Astrocyte of the spinal cord (primary cell): Measurements from ENCODE around the gene MVD.

Experiments
- DNase-seq: peaks from one replicate; pipeline ENCODE4 v3.0.0; 2011; ENCODE audit warnings: low read depth, low spot score
- H3K4me3 ChIP-seq: 2 replicates; pipeline ENCODE4 v1.5.1; 2011; ENCODE audit warnings: low read depth, mild to moderate bottlenecking, low read length, moderate library complexity
- in situ Hi-C: cut with HindIII; loops from 2 replicates; pipeline ENCODE4 v1.10.0; 2017; ENCODE audit warnings: low sequenced_read_pairs
- TF ChIP-seq, protein P1 (sequence below): IDR thresholded peaks from 2 replicates; pipeline ENCODE4 v1.5.1; 2012; ENCODE audit warnings: low read depth, mild to moderate bottlenecking, low read length, inconsistent platforms

Gene MVD

DNA sequence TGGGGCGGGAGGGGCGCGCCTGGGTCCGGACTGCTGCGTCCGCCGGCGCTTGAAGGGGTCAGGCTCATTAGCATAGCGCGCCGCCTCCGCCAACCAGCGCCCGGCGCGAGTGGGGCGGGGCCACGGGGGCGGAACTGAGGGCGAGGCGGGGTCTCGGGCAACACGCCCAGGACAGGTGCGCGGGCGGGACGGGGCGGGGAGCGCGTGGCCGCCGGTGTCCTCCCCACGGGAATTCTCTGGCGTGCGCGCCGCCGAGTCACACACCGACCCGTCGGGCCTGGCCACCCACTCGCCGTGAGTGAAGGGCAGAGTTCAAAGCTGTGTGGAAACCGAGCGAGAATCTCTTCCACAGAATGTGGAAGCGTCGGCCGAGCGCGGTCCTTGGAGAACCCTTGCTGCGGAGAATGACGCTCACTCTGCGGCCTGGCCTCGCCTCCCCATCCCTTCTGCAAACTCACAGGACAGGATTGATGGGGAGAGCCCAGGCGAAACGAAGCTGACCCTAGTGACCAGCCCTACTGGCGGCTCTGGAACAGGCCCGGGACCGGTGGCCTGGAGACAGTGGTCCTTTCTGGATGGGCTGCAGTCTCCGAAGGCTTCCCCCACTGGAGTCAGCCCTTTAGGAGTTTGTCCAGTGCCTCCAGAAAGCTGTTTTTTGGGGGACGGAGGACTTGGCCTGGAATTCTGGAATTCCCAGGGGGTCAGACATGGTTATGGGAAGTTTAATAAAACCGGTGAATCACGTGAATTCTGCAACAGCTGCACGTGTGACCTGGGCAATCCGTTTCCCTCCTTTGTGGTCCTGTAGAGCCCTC, 23.8 kb upstream of the MVD start, which contains the start of gene SNAI3:
TSS of gene SNAI3 (minus strand) at position 69 of the 815 bp plus-strand sequence. CDS start 101 bp downstream, outside the sequence.
- peak within 1 kb of the TSS; percentile 44 for H3K4me3 ChIP-seq
- peak; percentile 36 for DNase-seq
- in situ Hi-C loops = no loop called here
- TF ChIP-seq, protein P1, sequence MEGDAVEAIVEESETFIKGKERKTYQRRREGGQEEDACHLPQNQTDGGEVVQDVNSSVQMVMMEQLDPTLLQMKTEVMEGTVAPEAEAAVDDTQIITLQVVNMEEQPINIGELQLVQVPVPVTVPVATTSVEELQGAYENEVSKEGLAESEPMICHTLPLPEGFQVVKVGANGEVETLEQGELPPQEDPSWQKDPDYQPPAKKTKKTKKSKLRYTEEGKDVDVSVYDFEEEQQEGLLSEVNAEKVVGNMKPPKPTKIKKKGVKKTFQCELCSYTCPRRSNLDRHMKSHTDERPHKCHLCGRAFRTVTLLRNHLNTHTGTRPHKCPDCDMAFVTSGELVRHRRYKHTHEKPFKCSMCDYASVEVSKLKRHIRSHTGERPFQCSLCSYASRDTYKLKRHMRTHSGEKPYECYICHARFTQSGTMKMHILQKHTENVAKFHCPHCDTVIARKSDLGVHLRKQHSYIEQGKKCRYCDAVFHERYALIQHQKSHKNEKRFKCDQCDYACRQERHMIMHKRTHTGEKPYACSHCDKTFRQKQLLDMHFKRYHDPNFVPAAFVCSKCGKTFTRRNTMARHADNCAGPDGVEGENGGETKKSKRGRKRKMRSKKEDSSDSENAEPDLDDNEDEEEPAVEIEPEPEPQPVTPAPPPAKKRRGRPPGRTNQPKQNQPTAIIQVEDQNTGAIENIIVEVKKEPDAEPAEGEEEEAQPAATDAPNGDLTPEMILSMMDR = no peak

DNA sequence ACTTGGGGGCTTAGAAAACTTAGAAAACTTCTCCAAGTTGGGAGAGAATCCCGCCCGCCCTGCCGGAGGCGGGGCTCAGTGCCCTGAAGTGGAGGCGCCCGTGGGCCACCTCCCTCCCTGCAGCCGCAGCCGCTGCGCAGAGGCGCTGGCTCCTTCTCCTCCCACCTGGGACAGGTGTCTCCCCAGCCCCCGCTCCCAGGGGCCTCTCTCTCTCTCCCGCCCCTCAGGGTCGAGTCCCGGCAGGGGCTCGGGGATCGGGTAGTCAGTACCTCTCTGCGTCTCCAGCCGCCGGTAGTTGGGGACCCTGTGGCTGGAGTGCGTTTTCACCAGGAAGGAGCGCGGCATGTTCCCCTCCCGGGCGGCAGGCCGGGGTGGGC, 23.2 kb upstream of the MVD start:
- no peak for DNase-seq
- peak overlapping the region; percentile 44 for H3K4me3 ChIP-seq
- TF ChIP-seq, protein P1 = no peak
- in situ Hi-C loops = no loop called here

DNA sequence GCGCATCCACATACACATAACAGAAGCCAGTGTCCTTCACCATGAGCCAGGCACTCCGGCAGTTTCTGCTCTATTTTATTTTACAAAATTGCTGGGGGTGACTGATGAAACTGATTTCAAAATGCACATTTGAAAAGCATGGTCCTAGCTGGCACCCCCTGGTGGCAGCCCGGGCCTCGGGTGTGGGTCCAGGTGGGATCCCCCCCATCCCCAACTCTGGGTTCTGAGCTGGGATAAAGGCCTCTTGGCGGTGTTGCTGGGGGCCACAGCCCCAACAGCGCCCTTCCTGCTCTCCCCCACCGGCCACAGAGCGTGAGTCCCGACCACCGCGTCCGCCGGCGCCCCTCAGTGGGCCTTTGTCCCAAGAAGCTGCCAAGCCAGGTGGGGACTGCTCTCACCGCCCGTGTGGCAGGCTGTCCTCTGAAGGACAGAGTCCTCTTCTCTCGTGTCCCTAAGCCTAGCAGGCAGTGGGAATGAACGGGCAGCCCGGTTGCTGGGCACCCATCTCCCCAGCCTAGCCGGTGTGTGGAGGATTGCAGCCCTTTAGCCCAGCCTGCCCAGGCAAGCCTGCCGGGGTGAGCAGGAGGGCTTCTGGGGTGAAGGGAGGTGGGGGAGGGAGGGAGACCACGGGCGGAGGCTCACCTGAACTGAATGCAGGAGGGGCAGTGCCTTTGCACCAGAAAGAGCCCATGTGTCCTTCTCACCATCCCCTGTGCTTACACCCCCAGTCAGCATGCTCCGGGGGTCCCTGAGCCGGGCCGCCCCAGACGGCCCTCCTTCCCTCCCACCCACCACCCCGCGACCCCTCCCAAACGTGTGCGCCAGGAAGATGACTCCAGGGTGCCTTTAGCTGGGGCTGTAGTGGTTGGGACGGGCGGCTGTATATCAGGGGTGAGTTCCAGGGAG, 22.5 kb upstream of the MVD start:
- H3K4me3 ChIP-seq = peak overlapping the region; percentile 44
- peak; percentile 34 for DNase-seq

DNA sequence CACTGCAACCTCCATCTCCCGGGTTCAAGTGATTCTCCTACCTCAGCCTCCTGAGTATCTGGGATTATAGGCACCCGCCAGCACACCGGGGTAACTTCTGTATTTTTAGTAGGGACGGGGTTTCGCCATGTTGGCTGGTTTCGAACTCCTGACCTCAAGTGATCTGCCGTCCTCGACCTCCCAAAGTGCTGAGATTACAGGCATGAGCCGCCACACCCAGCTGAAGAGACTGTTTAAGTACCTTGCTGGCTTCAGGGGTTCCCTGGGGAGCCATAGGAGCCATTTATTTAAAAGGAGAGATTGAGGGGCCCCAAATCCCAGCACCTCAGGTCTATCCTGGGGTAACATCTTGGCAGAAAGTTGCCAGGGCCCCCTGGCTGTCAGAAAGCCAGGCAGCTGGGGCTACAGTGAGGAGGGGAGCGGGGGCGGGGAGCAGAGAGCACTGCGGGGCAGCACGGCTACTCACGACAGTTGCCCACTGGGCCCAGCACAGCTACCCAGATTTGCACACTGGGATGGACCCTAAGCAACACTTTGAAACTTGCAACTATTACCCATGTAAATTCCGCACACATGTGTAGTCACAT, 21.8 kb upstream of the MVD start:
- in situ Hi-C loops = no loop called here
- no peak overlapping the region for H3K4me3 ChIP-seq
- TF ChIP-seq, protein P1 = no peak
- DNase-seq = no peak

More for the DNA sequence above, 22.5 kb upstream of the MVD start:
- TF ChIP-seq, protein P1 = peak; percentile 74
- in situ Hi-C loops = no loop called here

DNA sequence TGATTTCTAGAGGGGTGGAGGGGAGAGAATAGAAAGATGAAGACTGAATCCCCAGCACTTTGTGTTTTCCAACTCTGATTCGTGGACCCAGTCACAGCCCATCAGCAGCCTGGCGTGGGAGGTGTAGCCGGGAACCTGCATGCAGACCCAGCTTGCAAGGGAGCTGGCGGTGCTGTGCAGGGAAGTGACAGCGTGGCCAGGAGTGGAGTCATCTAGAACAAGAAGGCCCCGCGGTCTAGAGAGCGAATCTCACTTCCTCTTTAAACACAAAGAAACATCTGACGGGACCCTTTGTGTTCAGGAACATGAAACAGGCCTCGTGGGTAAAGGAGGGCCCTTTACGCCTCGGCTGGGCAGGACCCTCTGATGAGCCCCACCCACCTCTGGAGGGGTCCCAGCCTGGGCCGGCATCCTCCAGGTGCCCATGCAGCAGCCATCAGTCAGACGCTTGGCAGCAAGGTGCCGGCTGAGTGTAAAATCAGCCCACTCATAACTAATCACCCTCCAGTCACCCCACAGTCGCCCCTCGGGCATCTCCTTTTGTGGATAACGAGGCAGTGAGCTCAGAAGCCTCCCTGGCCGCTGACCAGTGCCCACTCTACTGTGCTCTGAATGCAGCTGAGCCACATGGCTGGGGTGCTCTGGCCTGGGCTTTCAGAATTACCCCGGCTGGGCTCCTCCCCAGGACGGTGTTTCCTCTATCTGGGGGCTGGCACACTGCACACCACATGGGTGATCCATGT, 19.0 kb upstream of the MVD start:
- in situ Hi-C loops = no loop called here
- DNase-seq = no peak
- TF ChIP-seq, protein P1 = no peak
- no peak overlapping the region for H3K4me3 ChIP-seq
